Neural cell (in vitro differentiated cells): Measurements from ENCODE around the gene TLN1.

ENCODE experiments used
- CTCF ChIP-seq: fragments of 450-650 bp; IDR thresholded peaks from 2 replicates; pipeline ENCODE4 v1.5.1; 2014; ENCODE audit warnings: antibody characterized with exemption, mild to moderate bottlenecking, moderate library complexity; ENCODE audit not compliant: poor library complexity, severe bottlenecking
- EP300 ChIP-seq: fragments of 450-650 bp; conservative IDR thresholded peaks from 2 replicates; pipeline ENCODE4 v1.6.1; 2014; ENCODE audit warnings: antibody characterized with exemption, mild to moderate bottlenecking, moderate library complexity; ENCODE audit not compliant: poor library complexity, severe bottlenecking
- EZH2 ChIP-seq: fragments of 200-600, 300-800 bp; shearing (Covaris generic), sonication (generic); IDR thresholded peaks from 2 replicates; pipeline ENCODE4 v1.6.1; 2014; ENCODE audit warnings: antibody characterized with exemption, low read length, borderline replicate concordance, mild to moderate bottlenecking; ENCODE audit not compliant: insufficient read depth, poor library complexity, severe bottlenecking
- MXI1 ChIP-seq: fragments of 450-650 bp; conservative IDR thresholded peaks from 2 replicates; pipeline ENCODE4 v1.6.1; 2014; ENCODE audit warnings: antibody characterized with exemption, mild to moderate bottlenecking; ENCODE audit not compliant: poor library complexity, severe bottlenecking
- POLR2AphosphoS5 ChIP-seq: IDR thresholded peaks from 2 replicates; pipeline ENCODE4 v1.6.1; 2012
- RAD21 ChIP-seq: fragments of 450-650 bp; conservative IDR thresholded peaks from 2 replicates; pipeline ENCODE4 v1.6.1; 2014; ENCODE audit warnings: antibody characterized with exemption, mild to moderate bottlenecking, moderate library complexity
- SMC3 ChIP-seq: fragments of 450-650 bp; conservative IDR thresholded peaks from 2 replicates; pipeline ENCODE4 v1.6.1; 2014; ENCODE audit warnings: antibody characterized with exemption, mild to moderate bottlenecking, moderate library complexity; ENCODE audit not compliant: poor library complexity
- TAF1 ChIP-seq: IDR thresholded peaks from 2 replicates; pipeline ENCODE4 v1.6.1; 2012; ENCODE audit warnings: low read depth
- TF ChIP-seq, protein P1 (sequence below): IDR thresholded peaks from 2 replicates; pipeline ENCODE4 v1.6.1; 2012; ENCODE audit warnings: borderline replicate concordance

GRCh38 chr9:35679091-35679490 lies 52.9 kb downstream of the TLN1 start:
- TF ChIP-seq CTCF (no peak), EZH2 (no peak), TAF1 (no peak), SMC3 (no peak), POLR2AphosphoS5 (no peak), MXI1 (no peak), RAD21 (no peak), EP300 (no peak)
- TF ChIP-seq, protein P1, sequence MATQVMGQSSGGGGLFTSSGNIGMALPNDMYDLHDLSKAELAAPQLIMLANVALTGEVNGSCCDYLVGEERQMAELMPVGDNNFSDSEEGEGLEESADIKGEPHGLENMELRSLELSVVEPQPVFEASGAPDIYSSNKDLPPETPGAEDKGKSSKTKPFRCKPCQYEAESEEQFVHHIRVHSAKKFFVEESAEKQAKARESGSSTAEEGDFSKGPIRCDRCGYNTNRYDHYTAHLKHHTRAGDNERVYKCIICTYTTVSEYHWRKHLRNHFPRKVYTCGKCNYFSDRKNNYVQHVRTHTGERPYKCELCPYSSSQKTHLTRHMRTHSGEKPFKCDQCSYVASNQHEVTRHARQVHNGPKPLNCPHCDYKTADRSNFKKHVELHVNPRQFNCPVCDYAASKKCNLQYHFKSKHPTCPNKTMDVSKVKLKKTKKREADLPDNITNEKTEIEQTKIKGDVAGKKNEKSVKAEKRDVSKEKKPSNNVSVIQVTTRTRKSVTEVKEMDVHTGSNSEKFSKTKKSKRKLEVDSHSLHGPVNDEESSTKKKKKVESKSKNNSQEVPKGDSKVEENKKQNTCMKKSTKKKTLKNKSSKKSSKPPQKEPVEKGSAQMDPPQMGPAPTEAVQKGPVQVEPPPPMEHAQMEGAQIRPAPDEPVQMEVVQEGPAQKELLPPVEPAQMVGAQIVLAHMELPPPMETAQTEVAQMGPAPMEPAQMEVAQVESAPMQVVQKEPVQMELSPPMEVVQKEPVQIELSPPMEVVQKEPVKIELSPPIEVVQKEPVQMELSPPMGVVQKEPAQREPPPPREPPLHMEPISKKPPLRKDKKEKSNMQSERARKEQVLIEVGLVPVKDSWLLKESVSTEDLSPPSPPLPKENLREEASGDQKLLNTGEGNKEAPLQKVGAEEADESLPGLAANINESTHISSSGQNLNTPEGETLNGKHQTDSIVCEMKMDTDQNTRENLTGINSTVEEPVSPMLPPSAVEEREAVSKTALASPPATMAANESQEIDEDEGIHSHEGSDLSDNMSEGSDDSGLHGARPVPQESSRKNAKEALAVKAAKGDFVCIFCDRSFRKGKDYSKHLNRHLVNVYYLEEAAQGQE: no peak
